Dendritic cell treated with granulocyte-macrophage colony-stimulating factor and Interleukin-4, amounts not matched to agents 40 ng/mL and 50 ng/mL, for 4 days (primary cell): ENCODE data around the gene NAA60.

Source experiments
- H3K27ac Mint-ChIP-seq: one replicate; pipeline ENCODE4 v1.8.0; 2022; ENCODE audit warnings: mild to moderate bottlenecking, mixed read lengths
- H3K27me3 Mint-ChIP-seq: one replicate; pipeline ENCODE4 v1.8.0; 2022; ENCODE audit warnings: mild to moderate bottlenecking, mixed read lengths
- H3K36me3 Mint-ChIP-seq: one replicate; pipeline ENCODE4 v1.8.0; 2022; ENCODE audit warnings: low read depth, mixed read lengths
- H3K4me1 Mint-ChIP-seq: one replicate; pipeline ENCODE4 v1.8.0; 2022; ENCODE audit warnings: low read depth, mixed read lengths
- H3K4me3 Mint-ChIP-seq: one replicate; pipeline ENCODE4 v1.8.0; 2022; ENCODE audit warnings: mild to moderate bottlenecking, moderate library complexity, mixed read lengths
- H3K9me3 Mint-ChIP-seq: one replicate; pipeline ENCODE4 v1.8.0; 2022; ENCODE audit warnings: mixed read lengths
- intact Hi-C: fragments of 100-400 bp; cut with micrococcal nuclease; formaldehyde crosslinking; loops from one replicate; pipeline ENCODE4 v1.15.0; 2022

NAA60 gene

GRCh38 chr16:3482659-3483241 lies 39.3 kb downstream of the NAA60 start:
- H3K36me3 Mint-ChIP-seq = peaks cover 100% of the 10 kb centered on the region
- H3K9me3 Mint-ChIP-seq = no peaks in the 10 kb centered on the region
- no peaks in the 10 kb centered on the region for H3K27me3 Mint-ChIP-seq
- no peak overlapping the region for H3K4me3 Mint-ChIP-seq
- intact Hi-C loops = no loop called here
- no peak overlapping the region for H3K27ac Mint-ChIP-seq
- no peaks in the 10 kb centered on the region for H3K4me1 Mint-ChIP-seq

DNA sequence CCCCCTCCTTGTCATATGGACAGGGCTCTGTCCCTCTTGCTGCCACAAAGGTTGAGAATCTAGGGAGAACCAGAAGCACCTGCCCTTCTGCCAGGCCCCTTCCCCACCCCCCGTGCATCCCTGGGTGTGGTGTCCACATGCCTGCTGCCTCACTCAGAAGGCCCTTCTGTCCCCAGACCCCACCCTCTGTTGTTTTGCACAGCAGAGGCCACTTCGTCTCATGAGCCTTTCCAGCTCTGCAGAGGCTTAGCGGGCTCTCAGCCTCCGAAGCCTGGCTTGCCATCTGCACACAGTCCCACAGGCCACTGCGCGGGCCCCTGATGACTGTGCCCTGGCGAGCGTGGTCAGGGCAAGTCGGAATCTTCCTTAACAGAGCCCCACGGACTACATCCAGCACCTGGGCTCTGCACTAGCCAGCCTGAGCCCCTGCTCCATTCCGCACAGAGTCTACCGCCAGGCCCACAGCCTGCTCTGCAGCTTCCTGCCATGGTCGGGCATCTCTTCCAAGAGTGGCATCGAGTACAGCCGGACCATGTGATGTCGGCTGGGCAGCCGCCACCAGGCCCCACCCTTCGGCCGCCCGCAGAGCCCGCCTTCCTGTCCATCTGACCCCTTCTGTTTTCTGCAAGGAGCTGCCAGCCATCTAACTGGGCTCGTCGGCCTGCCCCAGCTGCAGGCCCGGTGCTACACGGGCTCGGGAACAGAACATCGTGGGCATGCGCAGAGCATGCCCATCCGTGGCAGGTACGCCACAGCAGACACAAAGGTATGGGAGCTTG lies 41.0 kb downstream of the NAA60 start:
- H3K9me3 Mint-ChIP-seq = no peaks in the 10 kb centered on the region
- no peaks in the 10 kb centered on the region for H3K4me1 Mint-ChIP-seq
- H3K4me3 Mint-ChIP-seq = no peak overlapping the region
- intact Hi-C loops = no loop called here
- peaks cover 93% of the 10 kb centered on the region for H3K36me3 Mint-ChIP-seq
- no peaks in the 10 kb centered on the region for H3K27me3 Mint-ChIP-seq
- no peak overlapping the region for H3K27ac Mint-ChIP-seq

DNA sequence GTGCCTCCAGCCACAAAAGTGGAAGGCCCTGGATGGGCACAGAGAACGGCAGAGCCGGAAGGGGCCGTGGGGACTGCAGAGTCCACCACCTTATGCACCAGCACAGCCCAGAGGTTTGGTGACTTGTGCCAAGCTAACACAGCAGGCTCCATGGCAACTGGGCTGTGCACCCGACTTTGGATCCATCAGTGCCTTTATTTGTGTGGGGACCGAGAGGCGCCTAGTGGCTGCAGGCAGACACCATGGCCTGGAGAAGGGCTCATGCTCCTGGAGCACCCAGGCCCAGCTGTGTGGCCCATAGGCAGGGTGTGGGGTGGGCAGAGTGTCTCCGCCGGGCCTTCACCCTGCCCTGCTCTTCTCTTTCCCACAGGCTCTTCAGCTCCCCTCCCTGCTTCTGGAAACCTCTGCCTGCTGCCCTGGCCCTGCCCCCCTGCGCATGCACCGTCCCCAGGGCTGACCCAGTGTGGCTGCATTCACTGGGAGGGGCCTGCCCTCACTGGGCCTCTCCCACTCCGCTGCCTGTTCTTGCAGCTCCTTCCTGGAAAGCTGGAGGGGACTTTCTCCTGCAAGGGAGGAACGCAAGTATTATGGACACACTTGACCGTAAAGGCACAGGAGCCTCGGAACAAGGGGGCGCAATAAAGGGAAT lies 41.7 kb downstream of the NAA60 start:
- peaks cover 86% of the 10 kb centered on the region for H3K36me3 Mint-ChIP-seq
- no peaks in the 10 kb centered on the region for H3K4me1 Mint-ChIP-seq
- intact Hi-C loops = no loop called here
- H3K9me3 Mint-ChIP-seq = no peaks in the 10 kb centered on the region
- H3K4me3 Mint-ChIP-seq = no peak overlapping the region
- H3K27ac Mint-ChIP-seq = no peak overlapping the region
- no peaks in the 10 kb centered on the region for H3K27me3 Mint-ChIP-seq

- H3K4me3 Mint-ChIP-seq = no peak overlapping the region
- no peaks in the 10 kb centered on the region for H3K4me1 Mint-ChIP-seq
- peaks cover 78% of the 10 kb centered on the region for H3K36me3 Mint-ChIP-seq
- no peaks in the 10 kb centered on the region for H3K9me3 Mint-ChIP-seq
- intact Hi-C loops = no loop called here
- no peak overlapping the region for H3K27ac Mint-ChIP-seq
- no peaks in the 10 kb centered on the region for H3K27me3 Mint-ChIP-seq
These were observed 42.5 kb downstream of the NAA60 start for GRCh38 chr16:3485821-3486505.

DNA sequence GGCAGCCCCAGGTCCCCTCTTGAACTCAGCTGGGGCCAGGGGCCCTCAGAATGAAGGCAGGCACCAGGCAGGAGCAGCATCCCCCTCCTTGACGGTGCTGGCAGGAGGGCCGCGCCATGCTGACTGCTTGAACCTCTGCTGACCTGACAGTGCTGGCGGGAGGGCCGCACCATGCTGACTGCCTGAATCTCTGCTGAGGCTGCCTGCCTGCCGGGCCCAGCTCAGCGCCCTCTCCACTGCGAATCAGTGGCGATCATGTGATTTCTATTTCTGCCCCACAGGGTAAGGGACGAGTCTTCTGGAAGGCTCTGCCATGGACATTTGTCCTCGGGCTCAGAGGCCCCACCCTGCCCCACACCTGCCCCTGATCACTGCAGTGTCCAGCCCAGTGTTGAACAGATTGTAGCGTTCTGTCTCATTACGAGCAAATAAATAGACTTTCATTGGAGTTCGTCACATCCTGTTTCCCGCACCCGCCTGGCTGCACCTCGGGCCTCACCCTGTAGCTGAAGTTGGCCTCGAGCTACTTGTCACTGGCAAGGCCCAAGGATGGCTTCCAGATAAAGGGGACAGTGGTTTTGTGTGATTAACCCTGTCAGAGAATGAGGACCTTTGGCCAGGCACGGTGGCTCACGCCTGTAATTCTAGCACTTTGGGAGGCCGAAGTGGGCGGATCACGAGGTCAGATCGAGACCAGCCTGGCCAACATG lies 43.2 kb downstream of the NAA60 start:
- peaks cover 5% of the 10 kb centered on the region for H3K4me1 Mint-ChIP-seq
- H3K9me3 Mint-ChIP-seq = no peaks in the 10 kb centered on the region
- H3K36me3 Mint-ChIP-seq = peaks cover 71% of the 10 kb centered on the region
- no peaks in the 10 kb centered on the region for H3K27me3 Mint-ChIP-seq
- H3K27ac Mint-ChIP-seq = no peak overlapping the region
- no peak overlapping the region for H3K4me3 Mint-ChIP-seq
- intact Hi-C loops = no loop called here

DNA sequence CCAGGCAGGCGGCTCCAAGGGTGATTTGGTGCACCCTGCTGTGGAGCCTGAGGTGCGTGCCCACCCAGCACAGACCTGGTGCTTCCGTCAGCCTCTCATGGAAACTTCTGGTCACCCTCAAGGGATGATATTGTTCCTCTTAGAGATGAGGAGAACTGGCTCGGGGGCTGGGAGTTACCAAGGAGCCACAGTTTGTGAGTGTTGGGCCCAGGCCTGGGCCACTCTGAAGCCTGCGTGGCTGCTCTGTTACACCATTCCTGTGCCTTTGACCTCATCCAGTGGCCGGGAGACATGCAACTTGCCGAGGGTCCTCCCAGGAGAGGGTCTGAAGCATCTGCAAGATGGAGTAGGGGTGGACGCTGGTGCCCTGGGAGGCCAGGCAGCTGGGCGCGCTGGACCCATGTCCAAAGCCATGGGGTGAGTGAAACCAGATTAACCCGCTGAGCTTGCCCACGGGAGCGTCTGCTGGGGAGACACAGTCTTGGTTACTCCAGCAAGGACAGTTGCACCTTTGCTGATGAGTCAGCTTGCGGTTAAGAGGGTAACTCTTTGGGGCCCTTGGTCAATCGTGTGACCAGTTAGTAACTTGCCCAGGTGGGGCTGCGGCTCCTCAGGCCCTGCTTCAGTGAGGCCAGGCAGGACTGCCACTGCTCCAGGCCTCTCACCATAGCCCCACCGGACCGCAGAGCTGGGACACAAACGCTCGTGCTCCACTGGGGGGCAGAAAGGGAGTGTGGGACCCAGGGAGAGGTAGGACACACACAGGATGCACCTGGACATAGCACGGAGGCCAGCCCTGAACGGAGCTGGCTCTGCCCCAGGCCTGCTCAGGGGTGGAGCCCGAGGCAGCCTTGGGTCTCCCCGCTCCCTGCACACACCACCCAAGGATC lies 44.3 kb downstream of the NAA60 start:
- peaks cover 1% of the 10 kb centered on the region for H3K27me3 Mint-ChIP-seq
- H3K27ac Mint-ChIP-seq = no peak overlapping the region
- no peaks in the 10 kb centered on the region for H3K9me3 Mint-ChIP-seq
- H3K4me3 Mint-ChIP-seq = no peak overlapping the region
- intact Hi-C loops = no loop called here
- H3K4me1 Mint-ChIP-seq = peaks cover 5% of the 10 kb centered on the region
- H3K36me3 Mint-ChIP-seq = peaks cover 60% of the 10 kb centered on the region

- Mint-ChIP-seq H3K27ac (no peak overlapping the region), H3K36me3 (peaks cover 50% of the 10 kb centered on the region), H3K4me3 (no peak overlapping the region), H3K9me3 (no peaks in the 10 kb centered on the region), H3K4me1 (peaks cover 5% of the 10 kb centered on the region), H3K27me3 (peaks cover 1% of the 10 kb centered on the region)
- intact Hi-C loops = no loop called here
These were observed 45.3 kb downstream of the NAA60 start for GRCh38 chr16:3488801-3489200.

DNA sequence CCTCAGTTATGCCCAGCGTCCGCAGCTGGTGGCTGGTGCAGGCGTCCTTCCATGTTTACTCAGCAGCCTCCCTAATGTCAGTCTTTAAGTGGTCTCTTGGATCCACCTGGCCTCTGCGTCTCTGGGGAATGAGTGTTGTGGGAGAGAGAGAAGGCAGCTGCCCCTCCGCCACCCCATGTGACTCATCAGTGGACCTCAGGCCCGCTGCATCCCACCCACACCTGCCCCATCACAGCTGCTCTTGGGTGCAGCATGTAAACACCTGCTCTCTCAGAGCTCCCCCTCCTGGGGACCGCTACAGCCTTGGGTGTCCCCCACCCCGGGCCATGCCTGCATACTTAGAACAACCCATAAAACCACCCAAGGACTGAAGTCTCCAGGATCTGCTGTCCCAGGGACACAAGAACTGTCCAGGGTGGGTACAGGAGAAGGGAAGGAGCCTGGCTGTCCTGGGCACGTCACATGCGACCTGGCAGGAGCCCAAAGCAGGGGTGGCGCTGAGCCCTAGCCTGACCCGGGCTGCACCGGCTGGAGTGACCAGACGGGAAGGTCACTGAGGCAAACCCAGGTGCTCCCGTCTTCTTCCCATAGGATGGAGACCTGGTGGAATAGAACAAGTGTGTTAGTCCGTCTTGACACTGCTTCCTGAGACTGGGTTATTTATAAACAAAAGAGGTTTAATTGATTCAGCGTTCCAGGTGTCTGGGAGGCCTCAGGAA lies 47.6 kb downstream of the NAA60 start:
- Mint-ChIP-seq H3K36me3 (peaks cover 27% of the 10 kb centered on the region), H3K4me3 (no peak overlapping the region), H3K27ac (no peak overlapping the region), H3K9me3 (no peaks in the 10 kb centered on the region), H3K27me3 (peaks cover 1% of the 10 kb centered on the region), H3K4me1 (peaks cover 5% of the 10 kb centered on the region)
- intact Hi-C loops = no loop called here

- peaks cover 14% of the 10 kb centered on the region for H3K36me3 Mint-ChIP-seq
- H3K27ac Mint-ChIP-seq = no peak overlapping the region
- intact Hi-C loops = no loop called here
- peaks cover 1% of the 10 kb centered on the region for H3K27me3 Mint-ChIP-seq
- no peak overlapping the region for H3K4me3 Mint-ChIP-seq
- no peaks in the 10 kb centered on the region for H3K9me3 Mint-ChIP-seq
- H3K4me1 Mint-ChIP-seq = peaks cover 5% of the 10 kb centered on the region
These were observed 48.9 kb downstream of the NAA60 start for GRCh38 chr16:3492356-3492755.

DNA sequence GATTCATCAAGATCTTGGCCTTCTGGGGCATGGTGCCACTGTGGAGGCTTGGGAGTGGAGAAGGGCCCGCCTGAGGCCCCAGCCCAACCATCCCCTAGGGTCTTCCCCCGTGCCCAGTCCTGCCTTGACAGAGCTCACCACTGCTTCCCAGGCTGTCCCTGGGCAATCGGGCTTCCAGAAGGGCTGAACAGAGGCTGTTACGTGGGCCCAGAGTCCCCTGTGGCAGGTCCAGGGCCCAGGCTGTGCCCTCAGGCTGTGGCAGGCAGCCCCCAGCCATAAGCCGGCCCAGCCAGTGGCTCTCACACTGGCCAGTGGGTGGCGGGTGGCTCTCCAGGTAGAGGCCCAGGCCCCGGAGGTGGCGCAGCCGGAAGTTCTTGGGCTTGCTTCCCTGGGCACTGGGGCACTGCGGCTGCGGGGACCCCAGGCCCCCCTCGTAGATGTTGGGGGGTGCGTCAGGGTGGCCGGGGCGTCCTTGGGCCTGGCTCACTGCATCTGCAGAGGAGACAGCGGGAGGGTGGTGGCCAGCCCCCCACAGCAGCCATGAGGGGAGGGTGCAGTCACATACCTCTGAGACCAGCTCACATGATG lies 51.0 kb downstream of the NAA60 start:
- peaks cover 5% of the 10 kb centered on the region for H3K27me3 Mint-ChIP-seq
- H3K4me3 Mint-ChIP-seq = no peak overlapping the region
- no peak overlapping the region for H3K27ac Mint-ChIP-seq
- peaks cover 5% of the 10 kb centered on the region for H3K4me1 Mint-ChIP-seq
- H3K36me3 Mint-ChIP-seq = no peaks in the 10 kb centered on the region
- H3K9me3 Mint-ChIP-seq = no peaks in the 10 kb centered on the region
- intact Hi-C loops = no loop called here

- peaks cover 11% of the 10 kb centered on the region for H3K4me1 Mint-ChIP-seq
- intact Hi-C loops = no loop called here
- no peak within 1 kb of the TSS for H3K27ac Mint-ChIP-seq
- H3K4me3 Mint-ChIP-seq = no peak within 1 kb of the TSS
- no peaks in the 10 kb centered on the region for H3K36me3 Mint-ChIP-seq
- peaks cover 7% of the 10 kb centered on the region for H3K27me3 Mint-ChIP-seq
- H3K9me3 Mint-ChIP-seq = no peaks in the 10 kb centered on the region
These were observed 51.7 kb downstream of the NAA60 start, which contains the start of gene C16orf90 for GRCh38 chr16:3495176-3495575. Gene C16orf90, minus strand, starts transcription at chr16:3495489. Its CDS starts 68 bp downstream, at chr16:3495421.

DNA sequence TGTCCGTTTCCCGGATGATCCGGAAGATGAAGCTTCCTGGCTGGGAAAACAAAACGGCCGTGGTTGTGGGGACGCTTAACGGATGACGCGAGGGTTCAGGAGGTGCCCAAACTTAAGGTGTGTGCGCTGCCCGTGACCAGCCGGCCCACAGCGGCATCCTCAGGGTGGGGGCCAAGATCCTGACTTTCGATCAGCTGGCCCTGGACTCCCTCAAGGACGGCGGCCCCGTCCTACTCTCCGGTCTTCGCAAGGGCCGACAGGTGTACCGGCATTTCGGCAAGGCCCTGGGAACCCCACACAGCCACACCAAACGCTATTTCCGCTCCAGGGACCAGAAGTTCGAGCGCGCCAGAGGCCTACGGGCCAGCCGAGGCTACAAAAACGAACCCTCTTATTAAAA lies 52.9 kb downstream of the NAA60 start:
- no peak overlapping the region for H3K4me3 Mint-ChIP-seq
- intact Hi-C loops = no loop called here
- H3K9me3 Mint-ChIP-seq = no peaks in the 10 kb centered on the region
- H3K27me3 Mint-ChIP-seq = peaks cover 7% of the 10 kb centered on the region
- H3K4me1 Mint-ChIP-seq = peaks cover 18% of the 10 kb centered on the region
- peaks cover 7% of the 10 kb centered on the region for H3K36me3 Mint-ChIP-seq
- no peak overlapping the region for H3K27ac Mint-ChIP-seq
